Activated CD4-positive, CD25-positive, alpha-beta regulatory T cell treated with anti-CD3 and anti-CD28 coated beads, Interleukin-2, amount 50 U/mL, for 24 hours (primary cell): ENCODE data around the gene WFS1.

Experiments
- ATAC-seq, 2 donors: fragments of 150-1000 bp; cut with Tn5 transposase; one replicate each; pipeline ENCODE4 v1.10.0; 2021; ENCODE audit warnings: mild to moderate bottlenecking in 1 of 2, moderate library complexity in 1 of 2

WFS1 gene

DNA sequence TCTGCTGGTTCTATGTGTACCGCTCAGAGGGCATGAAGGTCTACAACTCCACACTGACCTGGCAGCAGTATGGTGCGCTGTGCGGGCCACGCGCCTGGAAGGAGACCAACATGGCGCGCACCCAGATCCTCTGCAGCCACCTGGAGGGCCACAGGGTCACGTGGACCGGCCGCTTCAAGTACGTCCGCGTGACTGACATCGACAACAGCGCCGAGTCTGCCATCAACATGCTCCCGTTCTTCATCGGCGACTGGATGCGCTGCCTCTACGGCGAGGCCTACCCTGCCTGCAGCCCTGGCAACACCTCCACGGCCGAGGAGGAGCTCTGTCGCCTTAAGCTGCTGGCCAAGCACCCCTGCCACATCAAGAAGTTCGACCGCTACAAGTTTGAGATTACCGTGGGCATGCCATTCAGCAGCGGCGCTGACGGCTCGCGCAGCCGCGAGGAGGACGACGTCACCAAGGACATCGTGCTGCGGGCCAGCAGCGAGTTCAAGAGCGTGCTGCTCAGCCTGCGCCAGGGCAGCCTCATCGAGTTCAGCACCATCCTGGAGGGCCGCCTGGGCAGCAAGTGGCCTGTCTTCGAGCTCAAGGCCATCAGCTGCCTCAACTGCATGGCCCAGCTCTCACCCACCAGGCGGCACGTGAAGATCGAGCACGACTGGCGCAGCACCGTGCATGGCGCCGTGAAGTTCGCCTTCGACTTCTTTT is 32.2 kb downstream of the WFS1 start:
- no peak for ATAC-seq

DNA sequence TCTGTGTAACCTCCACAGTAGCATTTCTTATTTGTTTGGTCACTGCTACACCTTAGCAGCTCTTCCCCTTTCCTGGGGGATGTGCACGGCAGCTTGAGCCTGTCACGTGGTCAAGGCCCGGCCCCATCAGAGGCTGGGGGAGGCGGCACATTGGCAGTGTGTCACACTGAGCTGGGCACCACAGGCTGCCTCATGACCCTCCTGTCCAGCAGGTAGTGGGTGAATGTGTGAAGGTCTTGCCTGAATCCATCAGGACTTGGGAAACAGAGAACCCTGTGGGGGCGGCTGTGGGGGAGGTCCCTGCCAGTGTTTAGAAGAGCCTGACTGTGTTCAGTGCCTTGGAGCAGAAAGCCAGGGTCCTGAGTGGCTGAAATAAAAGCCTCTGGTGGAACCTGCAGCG is 33.2 kb downstream of the WFS1 start:
- ATAC-seq: no peak

DNA sequence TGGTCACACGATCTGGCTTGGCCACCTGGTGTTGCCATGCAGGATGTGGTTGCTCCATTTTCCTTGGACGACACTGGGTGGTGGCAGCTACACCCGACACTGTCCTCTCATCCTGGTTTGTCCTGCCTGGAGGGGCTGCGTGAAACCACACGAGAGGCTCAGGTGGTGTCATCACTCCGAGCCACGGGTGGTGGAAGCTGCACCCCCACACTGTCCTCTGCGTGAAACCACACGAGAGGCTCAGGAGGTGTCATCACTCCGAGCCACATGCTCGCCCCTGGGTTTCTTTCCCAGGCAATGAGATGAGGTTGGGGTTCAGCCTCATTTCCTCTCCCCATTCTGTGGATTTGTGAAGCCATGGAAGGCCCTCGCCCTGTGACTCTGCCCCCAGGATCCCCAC is 34.3 kb downstream of the WFS1 start:
- no peak for ATAC-seq

DNA sequence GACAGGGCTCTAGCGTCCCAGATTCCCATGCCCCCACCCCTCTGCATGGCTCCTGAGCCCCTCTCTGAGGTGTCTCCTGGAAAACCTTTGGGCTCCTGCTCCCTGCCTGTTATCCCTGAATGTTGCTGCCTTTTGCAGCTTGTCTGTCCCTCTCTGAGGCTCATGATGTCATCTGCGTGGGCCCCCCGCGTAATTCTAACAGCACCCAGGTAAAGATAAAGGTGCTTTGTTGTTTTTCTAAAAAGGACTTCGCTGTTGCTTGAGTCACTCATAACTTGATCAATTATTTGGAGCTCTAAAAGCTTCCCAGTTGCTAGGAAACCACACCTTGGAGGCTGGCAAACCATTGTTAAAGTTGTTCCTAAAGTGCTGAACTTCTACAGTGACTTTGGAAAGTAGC is 36.6 kb downstream of the WFS1 start:
- ATAC-seq: no peak

DNA sequence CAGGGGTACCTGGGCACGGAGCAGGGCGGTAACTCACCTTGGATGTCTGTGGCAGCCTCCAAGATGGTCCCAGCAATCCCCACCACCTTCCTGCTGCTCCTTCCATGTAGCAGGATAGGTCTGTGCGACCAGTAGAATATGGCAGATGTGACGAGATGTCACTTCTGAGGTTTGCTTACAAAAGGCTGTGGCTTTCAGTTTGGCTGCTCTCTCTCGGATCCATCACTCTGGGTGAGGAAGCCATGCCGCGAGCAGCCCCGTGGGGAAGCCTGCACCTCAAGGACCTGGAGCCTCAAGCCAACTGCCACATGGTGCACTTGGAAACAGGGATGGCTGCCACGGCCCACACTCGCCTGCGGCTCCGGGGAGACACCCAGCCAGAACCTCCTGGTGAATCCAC is 37.6 kb downstream of the WFS1 start:
- ATAC-seq: no peak

DNA sequence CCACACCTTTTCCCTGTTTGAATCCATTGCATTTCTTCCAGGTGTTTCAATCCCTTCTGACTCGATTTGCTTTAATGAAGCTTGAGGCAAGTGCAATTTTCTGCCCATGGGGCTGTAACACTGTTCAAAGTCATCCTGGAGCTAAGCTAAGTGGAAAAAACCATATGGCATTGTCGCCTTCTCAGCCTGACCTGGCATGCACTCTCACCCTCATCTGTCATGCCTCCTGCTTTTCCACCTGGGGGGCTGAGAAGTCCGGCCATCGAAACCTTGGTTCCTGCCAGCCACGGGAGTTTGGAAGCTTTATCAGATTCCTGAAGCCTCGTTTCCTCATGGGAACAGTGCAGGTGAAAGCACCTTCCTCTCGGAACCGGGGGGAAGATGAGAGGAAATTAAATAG is 38.2 kb downstream of the WFS1 start:
- no peak for ATAC-seq

DNA sequence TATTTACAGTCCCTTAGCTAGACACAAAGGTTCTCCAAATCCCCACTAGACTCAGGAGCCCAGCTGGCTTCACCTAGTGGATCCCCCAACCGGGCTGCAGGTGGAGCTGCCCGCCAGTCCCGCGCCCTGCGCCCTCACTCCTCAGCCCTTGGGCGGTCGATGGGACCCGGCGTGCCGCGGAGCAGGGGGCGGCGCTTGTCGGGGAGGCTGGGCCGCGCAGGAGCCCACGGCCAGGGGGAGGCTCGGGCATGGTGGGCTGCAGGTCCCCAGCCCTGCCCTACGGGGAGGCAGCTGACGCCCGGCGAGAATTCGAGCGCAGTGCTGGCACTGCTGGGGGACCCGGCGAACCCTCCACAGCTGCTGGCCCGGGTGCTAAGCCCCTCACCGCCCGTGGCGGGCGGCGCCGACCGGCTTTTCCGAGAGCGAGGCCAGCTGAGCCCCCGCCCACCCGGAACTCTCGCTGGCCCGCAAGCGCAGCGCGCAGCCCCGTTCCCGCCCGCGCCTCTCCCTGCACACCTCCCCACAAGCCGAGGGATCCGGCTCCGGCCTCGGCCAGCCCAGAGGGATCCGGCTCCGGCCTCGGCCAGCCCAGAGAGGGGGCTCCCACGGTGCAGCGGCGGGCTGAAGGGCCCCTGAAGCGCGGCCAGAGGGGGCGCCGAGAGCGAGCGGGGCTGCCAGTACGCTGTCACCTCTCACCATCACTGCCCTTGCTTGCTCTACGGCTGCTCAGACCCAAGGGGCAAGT is 39.4 kb downstream of the WFS1 start:
- ATAC-seq: no peak

DNA sequence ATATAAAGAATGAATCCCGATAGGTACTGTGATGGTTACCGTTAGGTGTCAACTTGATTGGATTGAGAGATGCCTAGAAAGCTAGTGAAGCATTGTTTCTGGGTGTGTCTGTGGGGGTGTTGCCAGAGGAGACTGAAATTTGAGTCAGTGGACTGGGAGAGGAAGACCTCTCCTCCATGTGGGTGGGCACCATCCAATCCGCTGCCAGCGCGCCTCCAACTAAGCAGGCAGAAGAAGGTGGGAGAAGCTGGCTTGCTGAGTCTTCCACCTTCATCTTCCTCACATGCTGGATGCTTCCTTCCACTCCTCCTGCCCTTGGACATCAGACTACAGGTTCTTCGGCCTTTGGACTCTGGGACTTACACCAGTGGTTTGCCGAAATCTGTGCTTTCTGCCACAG is 40.1 kb downstream of the WFS1 start:
- ATAC-seq: no peak

DNA sequence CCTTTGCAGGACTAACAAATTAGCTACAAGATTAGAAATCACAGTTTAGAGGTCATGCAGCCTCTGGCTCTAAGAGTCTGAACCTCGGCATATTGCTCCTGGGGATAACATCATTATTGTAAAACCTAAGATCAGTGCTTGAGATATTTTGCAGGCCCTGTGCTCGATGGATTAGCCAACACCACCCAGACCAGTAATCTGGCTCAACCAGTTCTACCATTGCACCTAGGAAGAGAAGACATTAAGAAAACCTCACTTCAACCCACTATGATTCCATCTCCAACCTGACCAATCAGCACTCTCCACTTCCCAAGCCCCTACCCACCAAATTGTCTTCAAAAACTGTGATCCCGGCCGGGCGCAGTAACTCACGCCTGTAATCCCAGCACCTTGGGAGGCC is 43.6 kb downstream of the WFS1 start:
- ATAC-seq: no peak

DNA sequence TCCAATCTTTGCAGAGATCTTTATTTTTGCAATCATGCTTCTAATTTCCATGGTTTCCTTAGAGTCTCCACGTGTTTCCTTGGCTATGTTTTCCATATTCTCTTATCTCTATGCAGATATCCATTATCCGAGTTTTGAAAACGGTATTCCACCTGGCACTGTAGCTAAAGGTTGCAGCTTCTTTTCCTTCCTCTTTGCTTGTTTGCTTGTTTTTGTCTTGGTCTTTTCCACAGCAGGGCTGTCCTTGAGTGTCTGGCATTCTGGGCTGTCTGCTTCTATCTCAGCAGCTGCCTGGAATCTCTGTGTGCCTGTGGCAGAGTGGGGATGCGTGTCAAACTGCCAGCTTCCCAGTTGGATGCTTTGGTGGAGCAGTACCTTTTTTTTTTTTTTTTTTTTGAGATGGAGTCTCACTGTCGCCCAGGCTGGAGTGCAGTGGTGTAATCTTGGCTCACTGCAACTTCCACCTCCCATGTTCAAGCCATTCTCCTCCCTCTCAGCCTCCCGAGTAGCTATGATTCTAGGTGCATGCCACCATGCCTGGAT is 46.9 kb downstream of the WFS1 start:
- no peak for ATAC-seq

DNA sequence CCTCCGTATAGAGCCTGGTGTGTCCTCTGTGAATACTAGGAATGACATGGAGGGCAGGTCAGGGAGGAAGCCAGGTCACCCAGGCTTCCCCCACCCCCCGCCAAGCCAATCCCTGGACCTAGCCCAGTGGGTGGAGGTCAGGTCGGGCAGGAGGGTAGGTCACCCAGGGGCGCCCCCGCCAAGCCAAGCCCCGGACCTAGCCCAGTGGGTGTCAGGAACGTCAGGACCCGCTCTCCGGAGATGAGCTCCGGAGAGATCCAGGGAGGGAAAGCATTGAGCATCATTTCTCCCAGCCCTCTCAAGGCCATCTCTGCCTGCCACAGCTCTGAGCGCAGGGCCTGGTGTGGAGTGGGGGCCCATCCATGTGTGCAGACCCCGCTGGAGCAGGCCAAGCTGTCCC is 48.6 kb downstream of the WFS1 start:
- ATAC-seq: no peak

DNA sequence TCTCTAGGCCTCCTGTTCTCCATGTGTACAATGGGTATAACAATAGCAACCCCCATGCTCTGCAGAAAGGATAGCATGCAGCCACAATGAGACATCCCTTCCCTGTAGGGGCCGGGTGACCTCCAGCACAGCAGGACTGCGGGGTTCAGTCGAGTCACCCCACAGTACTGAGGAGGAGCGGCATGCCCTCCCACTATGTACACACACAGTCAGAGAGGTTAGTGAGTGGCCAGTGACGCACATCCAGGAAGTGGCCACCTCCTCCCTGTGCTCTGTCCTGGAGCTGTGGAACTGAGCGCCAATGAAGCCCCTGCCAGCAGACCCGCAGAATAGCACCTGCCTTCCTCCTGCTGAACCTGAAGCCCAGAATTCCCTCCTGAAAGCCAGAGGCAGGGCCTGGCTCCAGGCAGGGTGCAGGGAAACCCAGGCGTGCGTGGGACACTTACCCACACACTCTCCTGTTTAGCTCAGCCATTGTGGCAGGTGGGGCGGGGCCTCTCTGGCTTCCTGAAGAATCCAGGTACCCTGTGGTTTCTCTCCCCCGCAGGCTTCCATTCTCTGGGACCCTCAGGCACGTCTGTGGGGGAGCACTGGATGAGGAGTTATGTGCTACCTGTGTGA is 50.0 kb downstream of the WFS1 start:
- no peak for ATAC-seq

DNA sequence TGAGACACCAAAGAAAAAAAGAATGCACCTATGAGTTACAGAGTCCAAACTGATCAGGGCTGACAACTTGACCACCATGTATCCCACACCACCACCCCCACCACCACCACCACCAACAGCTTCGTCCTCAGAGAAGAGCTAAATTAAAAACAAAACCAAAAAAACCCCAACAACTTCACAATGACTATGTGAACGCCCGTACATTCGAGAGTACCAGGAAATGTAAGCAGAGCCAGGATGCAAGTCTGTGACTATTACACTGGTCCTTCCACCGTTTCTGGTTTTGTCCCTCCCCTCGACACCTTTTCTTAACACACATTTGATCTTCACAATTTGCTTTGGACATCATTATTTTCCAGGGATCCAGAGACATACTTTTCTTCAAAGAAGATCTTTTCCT is 51.0 kb downstream of the WFS1 start:
- no peak for ATAC-seq

DNA sequence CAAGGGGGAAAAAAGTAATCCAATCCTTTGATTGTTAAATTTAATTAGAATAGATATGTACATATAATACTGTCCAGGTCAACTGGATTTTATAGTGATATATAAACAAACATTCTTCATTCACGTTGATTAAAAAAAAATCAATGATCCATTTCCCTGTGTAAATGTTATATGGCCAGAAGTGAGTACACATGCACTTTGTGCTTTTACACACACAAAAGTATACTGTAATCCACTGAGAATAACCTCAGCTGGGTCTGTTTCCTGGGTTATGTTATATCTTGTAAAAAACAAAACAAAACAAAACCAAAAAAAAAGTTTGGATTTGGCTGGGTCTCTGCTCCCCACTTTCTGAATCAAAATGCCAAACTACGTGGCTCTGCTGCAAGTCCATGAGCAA is 51.7 kb downstream of the WFS1 start:
- no peak for ATAC-seq

DNA sequence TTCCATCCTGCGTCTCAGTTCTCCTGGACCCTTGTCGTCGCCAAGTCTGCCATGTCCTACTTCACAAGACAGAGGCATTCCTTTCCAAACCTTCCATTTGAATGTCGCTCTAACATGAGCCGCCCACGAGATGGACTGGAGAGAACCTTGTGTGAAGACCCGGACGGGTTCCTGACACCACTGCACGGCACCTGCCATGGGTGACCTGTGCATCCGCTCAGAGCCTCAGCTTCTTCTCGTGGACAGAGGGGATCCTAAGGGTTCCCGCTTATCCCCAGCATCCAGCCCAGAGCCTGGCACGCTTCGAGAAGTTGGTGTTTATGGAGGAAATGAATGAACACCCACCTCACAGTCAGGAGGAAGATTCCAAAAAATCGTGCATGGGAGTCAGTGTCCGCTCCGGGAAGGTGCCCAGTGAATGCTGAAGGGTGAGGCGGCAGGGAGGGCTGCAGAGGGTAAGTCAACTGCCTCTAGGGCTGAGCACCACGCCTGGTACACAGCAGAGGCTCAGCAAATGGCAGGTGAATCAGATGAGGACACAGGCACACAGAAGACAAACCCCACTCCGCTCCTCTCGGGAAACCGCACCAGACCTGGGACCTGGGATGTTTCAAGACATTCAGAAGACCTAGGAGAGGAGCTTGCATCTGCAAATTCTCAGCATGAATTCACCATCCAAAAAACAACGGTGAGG is 52.6 kb downstream of the WFS1 start:
- no peak for ATAC-seq

DNA sequence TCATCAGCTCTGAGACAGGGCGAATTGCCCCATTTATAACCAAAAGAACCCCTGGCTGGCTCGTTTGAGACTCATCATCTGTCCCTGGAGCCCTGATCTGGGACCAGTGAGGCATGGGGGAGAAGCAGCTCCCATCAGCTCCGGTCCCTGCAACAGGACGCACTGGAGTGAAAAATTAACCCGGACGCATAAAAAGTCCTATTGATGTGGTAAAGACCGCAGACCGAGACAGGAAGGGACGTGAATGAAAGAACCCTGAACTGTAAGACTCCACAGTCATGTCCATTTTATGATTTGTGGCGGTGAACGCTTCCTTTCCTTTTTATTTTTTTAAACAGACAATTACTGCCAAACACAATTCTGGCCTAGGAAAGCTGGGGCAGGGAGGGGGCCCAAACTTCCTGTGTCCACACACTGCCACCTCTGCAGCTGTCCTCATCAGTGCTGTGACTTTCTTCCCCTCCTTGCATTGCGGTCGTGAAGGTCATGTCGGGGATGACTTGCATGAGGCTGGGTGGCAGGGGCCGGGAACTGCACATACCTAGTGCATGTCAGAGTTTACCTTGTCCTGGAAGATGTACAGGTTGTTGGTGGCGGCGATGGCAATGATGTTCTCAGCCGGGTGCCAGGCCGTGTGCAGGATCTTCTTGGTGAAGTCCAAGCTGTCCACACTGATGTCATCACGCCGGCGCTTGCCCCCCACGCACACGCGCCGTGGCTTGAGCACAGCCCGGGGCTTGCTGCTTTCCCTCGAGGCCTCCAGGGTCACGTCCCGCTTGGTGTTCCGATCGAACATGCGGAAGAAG is 53.3 kb downstream of the WFS1 start:
- no peak for ATAC-seq

DNA sequence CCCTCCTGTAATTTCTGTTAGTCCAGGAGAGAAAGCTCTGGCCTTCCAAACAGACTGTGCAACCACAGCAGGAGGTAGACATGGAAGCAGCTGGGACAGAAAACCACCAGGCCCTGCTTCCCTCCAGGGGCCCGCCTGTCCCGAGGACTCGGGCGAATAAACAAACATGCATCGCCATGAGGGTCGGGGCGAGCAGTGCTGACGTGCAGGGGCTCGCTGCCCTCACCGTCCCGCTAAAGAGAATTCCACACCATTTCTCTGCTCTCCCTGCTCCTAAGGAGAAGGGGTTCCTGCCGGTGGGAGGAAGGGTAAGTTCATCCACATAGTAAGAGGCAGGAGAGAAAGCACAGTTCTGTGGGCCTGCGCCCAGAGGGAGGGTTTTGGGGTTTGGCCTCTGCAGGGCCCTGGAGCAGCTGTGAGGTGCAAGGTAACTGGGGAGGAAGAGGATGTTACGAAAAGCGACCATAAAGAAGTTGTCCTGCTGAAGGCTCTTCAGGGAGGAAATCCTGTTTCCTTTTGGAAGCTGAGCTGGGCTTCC is 54.9 kb downstream of the WFS1 start:
- ATAC-seq: no peak

DNA sequence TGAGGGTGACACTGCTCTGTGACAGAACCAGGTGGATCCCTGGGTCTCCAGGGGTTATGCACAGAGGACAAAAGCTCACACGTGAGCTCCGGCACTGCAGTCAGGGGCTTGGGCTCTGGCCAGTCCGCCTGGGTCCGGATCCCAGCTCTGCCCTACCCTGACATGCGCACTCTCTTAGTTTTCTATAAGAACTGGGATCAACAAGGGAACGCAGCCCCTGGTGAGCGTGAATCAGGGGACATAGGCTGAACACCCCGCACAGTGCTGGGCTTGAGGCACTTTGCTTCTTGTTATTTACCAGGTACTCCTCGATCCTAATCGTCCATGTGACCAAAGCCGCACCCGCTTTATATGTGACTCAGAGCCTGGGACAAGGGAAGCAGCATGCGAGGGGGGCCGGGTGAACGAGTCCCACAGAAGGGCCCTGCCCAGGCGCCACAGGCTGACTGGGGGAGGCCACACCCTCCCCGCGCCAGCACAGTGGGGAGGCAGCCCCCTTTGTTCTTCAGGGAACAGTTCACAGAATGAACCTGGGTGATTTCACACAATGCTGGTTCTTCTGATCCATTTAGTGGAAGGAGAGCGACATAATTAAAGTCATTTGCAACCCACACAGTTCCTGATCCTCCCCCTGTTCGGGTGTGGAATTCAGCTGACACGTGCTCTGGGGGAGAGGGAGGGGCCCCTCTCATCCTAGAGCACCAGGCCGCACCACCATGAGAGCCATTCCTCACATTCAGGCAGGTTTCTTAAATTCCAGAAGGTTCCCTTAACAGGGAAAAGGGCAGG is 55.5 kb downstream of the WFS1 start:
- no peak for ATAC-seq

DNA sequence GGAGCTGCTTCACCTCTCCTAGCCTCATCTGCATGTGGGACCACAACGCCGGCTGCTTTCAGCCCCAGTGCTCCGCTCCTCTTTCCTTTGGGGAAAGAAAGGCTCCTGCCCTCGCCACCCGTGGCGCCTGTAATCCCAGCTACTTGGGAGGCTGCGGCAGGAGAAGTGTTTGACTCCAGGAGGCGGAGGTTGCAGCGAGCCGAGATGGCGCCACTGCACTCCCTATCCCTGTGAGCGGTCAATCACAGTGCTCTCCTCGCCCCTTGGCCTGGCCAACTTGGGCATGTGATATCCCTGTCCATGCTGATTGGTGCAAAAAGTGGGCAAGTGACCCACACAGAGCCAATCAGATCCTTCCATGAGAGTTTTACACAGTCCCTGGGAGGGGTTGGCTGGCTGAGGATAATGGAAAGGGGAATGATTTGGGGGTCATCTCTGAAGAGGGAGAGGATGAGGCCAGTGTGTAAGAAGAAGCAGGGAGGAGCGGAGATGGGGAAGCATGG is 56.2 kb downstream of the WFS1 start:
- ATAC-seq: no peak

DNA sequence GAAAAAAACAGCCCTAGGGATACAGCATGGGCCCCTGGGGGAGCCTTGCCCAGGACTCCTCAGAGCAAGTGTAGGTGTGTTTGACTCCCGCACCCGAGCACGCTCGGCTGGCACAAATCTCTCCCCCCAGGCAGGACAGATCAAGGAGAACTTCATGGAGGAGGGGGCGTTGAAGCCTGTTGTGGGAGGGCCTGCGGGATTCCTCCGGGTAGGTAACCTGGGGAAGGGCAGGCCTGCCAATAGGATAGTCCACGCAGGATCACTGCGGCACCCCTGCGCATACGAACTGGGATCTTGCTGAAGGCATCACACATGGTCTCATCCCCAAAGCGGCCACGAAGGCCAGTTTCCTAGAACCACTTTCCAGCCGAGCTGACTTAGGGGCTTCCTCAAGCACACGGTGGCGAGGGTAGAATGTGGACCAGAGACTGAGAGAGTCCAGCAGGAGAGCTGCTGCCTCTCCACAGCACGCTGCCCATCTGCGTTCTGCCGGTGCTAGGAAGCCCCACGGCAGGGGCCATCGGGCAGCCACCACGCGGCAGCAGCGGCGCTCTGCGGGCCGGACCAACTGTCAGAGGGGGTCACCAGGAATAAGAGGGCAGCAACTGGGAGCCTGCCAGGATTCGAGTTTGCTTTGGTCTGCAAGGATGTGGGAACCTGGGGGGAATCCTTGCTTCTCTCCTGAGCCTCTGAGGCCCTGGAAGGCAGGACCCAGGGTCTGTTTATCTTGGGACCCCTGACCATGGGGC is 56.8 kb downstream of the WFS1 start:
- ATAC-seq: no peak
